Mesothelial cell of epicardium (in vitro differentiated cells): ENCODE measurements around the gene ASPN. TPM values are rescaled to one million over a fixed set of nuclear protein-coding genes. Genes with fewer than 3 reads are reported as not detected.

Source experiments
- DNase-seq, 2 experiments: peaks; one replicate each; pipeline ENCODE4 v3.0.0; 2021; ENCODE audit warnings: low spot score in 2 of 2; ENCODE audit not compliant: unreplicated experiment in 2 of 2
- H3K27ac Mint-ChIP-seq: 2 replicates; pipeline ENCODE4 v1.8.0; 2021; ENCODE audit warnings: mixed read lengths
- H3K27me3 Mint-ChIP-seq: 2 replicates; pipeline ENCODE4 v1.8.0; 2021; ENCODE audit warnings: low read depth, mixed read lengths
- H3K36me3 Mint-ChIP-seq: 2 replicates; pipeline ENCODE4 v1.8.0; 2021; ENCODE audit warnings: mixed read lengths
- H3K4me1 Mint-ChIP-seq: 2 replicates; pipeline ENCODE4 v1.8.0; 2021; ENCODE audit warnings: mixed read lengths
- H3K4me3 Mint-ChIP-seq: 2 replicates; pipeline ENCODE4 v1.8.0; 2021; ENCODE audit warnings: mild to moderate bottlenecking, moderate library complexity, mixed read lengths
- H3K9me3 Mint-ChIP-seq: 2 replicates; pipeline ENCODE4 v1.8.0; 2021; ENCODE audit warnings: mixed read lengths
- total RNA-seq: library from RNA; stranded (reverse); gene quantifications from 3 replicates; pipeline ENCODE4 v1.2.1, GENCODE V29; 2021
- TF ChIP-seq, protein P1 (sequence below): fragments of 200-600 bp; sonication (generic); IDR thresholded peaks from one replicate; pipeline ENCODE4 v1.5.0; 2021; ENCODE audit warnings: antibody characterized with exemption; ENCODE audit not compliant: unreplicated experiment

Gene ASPN
- total RNA-seq, 1 donor from 2014 or later = 0.63 TPM

DNA sequence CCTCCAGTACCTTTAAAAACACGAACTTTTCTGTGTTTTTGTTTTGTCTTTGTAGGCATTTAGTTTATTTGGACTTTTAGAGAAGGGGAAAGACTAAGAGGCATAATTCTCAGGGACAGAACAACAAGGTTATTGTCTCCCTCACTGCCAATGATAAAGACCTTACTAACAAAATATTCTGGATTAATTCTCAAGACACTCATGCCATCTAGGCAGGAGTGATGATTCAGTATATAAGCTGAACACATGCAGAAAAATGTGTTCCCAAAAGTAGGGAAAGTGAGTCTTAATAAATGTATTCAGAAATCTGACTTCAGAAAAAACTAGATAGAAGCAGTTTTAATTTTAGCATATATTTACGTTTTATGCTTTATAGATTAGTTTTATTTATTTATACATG is 17.4 kb upstream of the ASPN start:
- TF ChIP-seq, protein P1, sequence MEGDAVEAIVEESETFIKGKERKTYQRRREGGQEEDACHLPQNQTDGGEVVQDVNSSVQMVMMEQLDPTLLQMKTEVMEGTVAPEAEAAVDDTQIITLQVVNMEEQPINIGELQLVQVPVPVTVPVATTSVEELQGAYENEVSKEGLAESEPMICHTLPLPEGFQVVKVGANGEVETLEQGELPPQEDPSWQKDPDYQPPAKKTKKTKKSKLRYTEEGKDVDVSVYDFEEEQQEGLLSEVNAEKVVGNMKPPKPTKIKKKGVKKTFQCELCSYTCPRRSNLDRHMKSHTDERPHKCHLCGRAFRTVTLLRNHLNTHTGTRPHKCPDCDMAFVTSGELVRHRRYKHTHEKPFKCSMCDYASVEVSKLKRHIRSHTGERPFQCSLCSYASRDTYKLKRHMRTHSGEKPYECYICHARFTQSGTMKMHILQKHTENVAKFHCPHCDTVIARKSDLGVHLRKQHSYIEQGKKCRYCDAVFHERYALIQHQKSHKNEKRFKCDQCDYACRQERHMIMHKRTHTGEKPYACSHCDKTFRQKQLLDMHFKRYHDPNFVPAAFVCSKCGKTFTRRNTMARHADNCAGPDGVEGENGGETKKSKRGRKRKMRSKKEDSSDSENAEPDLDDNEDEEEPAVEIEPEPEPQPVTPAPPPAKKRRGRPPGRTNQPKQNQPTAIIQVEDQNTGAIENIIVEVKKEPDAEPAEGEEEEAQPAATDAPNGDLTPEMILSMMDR = no peak
- no peaks in the 10 kb centered on the region for H3K27me3 Mint-ChIP-seq
- no peaks in the 10 kb centered on the region for H3K36me3 Mint-ChIP-seq
- H3K9me3 Mint-ChIP-seq = no peaks in the 10 kb centered on the region
- no peak overlapping the region for H3K4me3 Mint-ChIP-seq
- H3K4me1 Mint-ChIP-seq = no peaks in the 10 kb centered on the region
- H3K27ac Mint-ChIP-seq = no peak overlapping the region
- no peak for DNase-seq

DNA sequence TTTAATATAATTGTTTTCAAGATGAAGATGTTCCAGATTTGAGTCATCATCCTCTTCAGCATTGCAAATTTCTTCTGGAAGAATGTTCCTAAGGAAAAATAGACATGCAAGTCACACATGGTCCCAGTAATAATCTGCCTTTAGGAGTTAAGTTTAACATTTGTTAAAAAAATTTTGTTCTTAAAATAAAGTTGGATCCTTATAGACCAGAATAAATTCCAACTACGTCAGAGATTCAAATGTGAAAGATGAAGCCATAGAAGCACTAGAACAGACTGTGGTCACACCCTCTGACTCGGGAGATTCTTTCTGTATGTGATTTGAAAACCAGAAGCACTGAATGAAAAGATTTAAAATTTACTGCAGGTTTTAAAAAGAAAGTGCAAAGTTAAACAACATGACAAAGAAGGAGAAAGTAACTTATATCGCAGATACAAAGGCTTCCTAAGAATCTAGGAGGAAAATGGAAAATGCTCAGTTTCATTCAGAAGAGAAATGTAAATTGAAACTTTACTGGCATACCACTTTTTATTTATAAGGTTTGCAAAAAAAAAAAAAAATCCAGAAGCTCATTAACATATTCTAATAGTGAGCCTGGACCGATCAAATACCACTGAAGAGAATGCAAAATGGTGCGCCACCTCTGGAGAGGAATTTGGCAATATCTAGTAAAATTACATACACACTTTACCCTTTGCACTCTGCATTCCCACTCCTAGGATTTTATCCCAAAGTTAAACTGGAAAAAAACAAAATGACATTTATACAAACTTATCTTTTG is 14.3 kb upstream of the ASPN start:
- TF ChIP-seq, protein P1 = no peak

DNA sequence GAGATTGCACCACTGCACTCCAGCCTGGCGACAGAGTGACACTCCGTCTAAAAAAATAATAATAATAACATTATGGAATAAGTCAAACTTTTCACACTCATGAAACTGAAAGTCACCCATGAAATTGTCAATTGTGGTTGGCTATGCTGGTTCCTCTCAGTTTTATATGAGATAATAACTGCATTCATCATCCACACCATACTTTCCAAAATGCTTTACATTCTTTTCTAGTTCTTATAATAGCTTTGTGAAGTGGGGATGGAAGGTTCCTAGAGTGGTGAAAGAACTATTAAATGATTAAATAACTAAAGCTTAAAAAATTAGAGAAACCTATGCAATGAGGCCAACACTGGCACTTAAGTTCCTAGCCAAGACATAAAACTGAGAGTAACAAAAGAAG is 12.6 kb upstream of the ASPN start:
- H3K4me1 Mint-ChIP-seq = peaks cover 15% of the 10 kb centered on the region
- no peaks in the 10 kb centered on the region for H3K36me3 Mint-ChIP-seq
- no peak overlapping the region for H3K27ac Mint-ChIP-seq
- DNase-seq = no peak
- H3K9me3 Mint-ChIP-seq = no peaks in the 10 kb centered on the region
- no peaks in the 10 kb centered on the region for H3K27me3 Mint-ChIP-seq
- TF ChIP-seq, protein P1 = no peak
- H3K4me3 Mint-ChIP-seq = no peak overlapping the region

More for the DNA sequence above, 14.3 kb upstream of the ASPN start:
- no peak for DNase-seq
- no peaks in the 10 kb centered on the region for H3K27me3 Mint-ChIP-seq
- H3K27ac Mint-ChIP-seq = no peak overlapping the region
- H3K4me1 Mint-ChIP-seq = peaks cover 10% of the 10 kb centered on the region
- no peaks in the 10 kb centered on the region for H3K9me3 Mint-ChIP-seq
- no peaks in the 10 kb centered on the region for H3K36me3 Mint-ChIP-seq
- H3K4me3 Mint-ChIP-seq = no peak overlapping the region

DNA sequence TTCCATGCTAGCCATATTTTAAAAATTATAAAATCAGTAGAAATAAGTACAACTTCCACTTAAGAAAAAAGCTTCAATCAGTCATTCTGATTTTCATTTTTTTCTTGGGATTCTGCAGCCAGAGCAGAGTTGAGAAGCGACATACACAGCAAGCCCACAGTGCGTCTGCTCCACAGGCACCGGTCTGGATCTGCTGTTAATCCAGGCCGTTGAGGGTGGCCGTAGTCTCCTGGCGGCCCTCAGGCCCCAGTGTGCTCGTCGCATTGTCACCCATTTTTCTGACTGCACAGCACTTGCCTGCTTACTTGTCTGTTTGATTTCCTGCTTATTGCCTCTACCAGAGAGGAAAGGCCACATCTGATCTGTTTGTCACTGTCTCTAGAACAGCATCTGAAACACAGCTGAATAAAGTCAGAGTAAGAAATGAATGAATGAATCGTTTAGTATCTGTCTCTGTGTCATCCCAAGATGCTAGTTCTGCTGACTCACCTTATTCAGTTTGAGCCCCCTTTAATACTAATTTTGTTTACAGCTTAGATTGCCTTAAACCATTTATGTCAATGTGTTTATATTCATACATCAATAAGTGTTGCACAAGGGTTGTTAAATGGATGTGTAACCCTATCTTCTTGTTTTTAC is 11.6 kb upstream of the ASPN start:
- Mint-ChIP-seq H3K27ac (no peak overlapping the region), H3K4me1 (peaks cover 20% of the 10 kb centered on the region), H3K36me3 (no peaks in the 10 kb centered on the region), H3K4me3 (no peak overlapping the region), H3K9me3 (no peaks in the 10 kb centered on the region), H3K27me3 (no peaks in the 10 kb centered on the region)
- TF ChIP-seq, protein P1 = no peak
- no peak for DNase-seq

DNA sequence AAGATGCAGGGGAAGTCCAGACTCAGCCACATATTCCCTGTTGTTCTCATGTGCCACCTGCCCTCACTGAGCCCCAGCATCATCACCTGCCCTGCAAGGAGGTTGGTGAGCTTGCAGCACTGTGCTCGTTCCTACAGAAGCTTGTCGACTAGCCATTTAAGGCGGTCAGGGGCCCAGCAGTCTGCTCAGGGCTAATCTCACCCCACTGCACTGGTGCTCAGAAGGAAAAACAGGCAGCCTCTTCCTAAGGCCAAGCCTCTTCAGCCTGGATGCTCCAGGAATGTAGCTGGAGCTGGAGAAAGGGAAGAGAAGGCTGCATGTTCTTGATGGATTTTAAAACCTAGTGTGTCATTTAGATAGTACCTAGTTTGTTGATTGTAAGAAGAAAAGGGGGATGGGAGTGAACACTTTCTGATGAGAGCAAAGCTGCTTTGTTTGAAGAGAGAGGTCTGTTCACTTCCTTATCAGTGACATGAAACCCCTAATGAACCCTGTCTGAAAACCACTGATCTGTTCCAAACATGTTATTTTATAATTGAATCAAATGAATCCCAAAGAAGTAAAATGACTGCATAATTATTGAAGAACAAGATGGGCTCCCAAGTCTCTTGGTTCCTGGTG is 10.6 kb upstream of the ASPN start:
- no peak for DNase-seq
- H3K27me3 Mint-ChIP-seq = no peaks in the 10 kb centered on the region
- peak overlapping the region; percentile 0 for H3K27ac Mint-ChIP-seq
- no peaks in the 10 kb centered on the region for H3K36me3 Mint-ChIP-seq
- peaks cover 20% of the 10 kb centered on the region for H3K4me1 Mint-ChIP-seq
- H3K4me3 Mint-ChIP-seq = no peak overlapping the region
- no peaks in the 10 kb centered on the region for H3K9me3 Mint-ChIP-seq
- TF ChIP-seq, protein P1 = no peak
